ENCODE results near the gene PRDM7.

- no peak for TF ChIP-seq CTCF (IDR thresholded peaks at IDR 0.05)
- no peak for TF ChIP-seq POLR2A (IDR thresholded peaks at IDR 0.05)
These were observed 44.3 kb downstream of the PRDM7 start for GRCh38 chr16:90032674-90033331.

All from testis (tissue), 2 donors.